Measurements from ENCODE around the gene TMPRSS9. TPM values are rescaled to one million over a fixed set of nuclear protein-coding genes. Genes with fewer than 3 reads are reported as not detected.

The TMPRSS9 gene
- total and polyA plus RNA-seq, 11 donors, result 0.09 to 0.19 TPM; not detected in 9

- DNase-seq, result no peak
- intact Hi-C loops (cut with DNase I), result no loop called here
- WGBS, 4 donors, result 71 to 84% (median 77%) methylated on average over 7 of the region's 7 CpGs
- Histone ChIP-seq H3K9me3 (peaks cover 0 to 7% (median 3%) of the 10 kb centered on the region in 12 donors), H3K27me3 (peaks cover 0 to 33% (median 0%) of the 10 kb centered on the region in 9 donors), H3K27ac (no peak overlapping the region), H3K4me1 (no peaks in the 10 kb centered on the region), H3K4me3 (no peak overlapping the region), H3K36me3 (no peaks in the 10 kb centered on the region)
- no peak for TF ChIP-seq POLR2A (IDR thresholded peaks at IDR 0.05)
- TF ChIP-seq CTCF (IDR thresholded peaks at IDR 0.05), result no peak
- no peak for ATAC-seq
These were observed 15.5 kb downstream of the TMPRSS9 start for GRCh38 chr19:2375353-2376121.

- 71 to 77% (median 76%) methylated on average over 11 to 15 of the region's 15 CpGs for WGBS, 4 donors
- H3K4me1 ChIP-seq, result no peaks in the 10 kb centered on the region
- intact Hi-C loops (cut with DNase I), result no loop called here
- TF ChIP-seq POLR2A (IDR thresholded peaks at IDR 0.05), result no peak
- no peak for TF ChIP-seq CTCF (IDR thresholded peaks at IDR 0.05)
- no peak overlapping the region for H3K27ac ChIP-seq
- no peak overlapping the region for H3K4me3 ChIP-seq
- peaks cover 0 to 11% (median 6%) of the 10 kb centered on the region in 12 donors for H3K9me3 ChIP-seq
- peaks cover 0 to 31% (median 0%) of the 10 kb centered on the region in 9 donors for H3K27me3 ChIP-seq
- no peak for DNase-seq
- no peaks in the 10 kb centered on the region for H3K36me3 ChIP-seq
- no peak for ATAC-seq
These were observed 16.9 kb downstream of the TMPRSS9 start for GRCh38 chr19:2376784-2377519.

GRCh38 chr19:2380567-2380966 lies 20.5 kb downstream of the TMPRSS9 start:
- DNase-seq, result no peak
- H3K36me3 ChIP-seq, result no peaks in the 10 kb centered on the region
- no peak for ATAC-seq
- H3K27ac ChIP-seq, result no peak overlapping the region
- WGBS, 4 donors, result 71 to 88% (median 87%) methylated on average over 2 of the region's 2 CpGs
- H3K4me3 ChIP-seq, result no peak overlapping the region
- TF ChIP-seq CTCF (IDR thresholded peaks at IDR 0.05) (no peak), POLR2A (IDR thresholded peaks at IDR 0.05) (no peak)
- intact Hi-C loops (cut with DNase I), result no loop called here
- H3K27me3 ChIP-seq, result peaks cover 0 to 20% (median 4%) of the 10 kb centered on the region in 9 donors
- H3K4me1 ChIP-seq, result peaks cover 0 to 20% (median 0%) of the 10 kb centered on the region in 12 donors
- H3K9me3 ChIP-seq, result peaks cover 0 to 11% (median 6%) of the 10 kb centered on the region in 12 donors

GRCh38 chr19:2381148-2381820 lies 21.2 kb downstream of the TMPRSS9 start:
- WGBS, 4 donors, result 51 to 58% (median 54%) methylated on average over 18 of the region's 18 CpGs
- ATAC-seq (no peak), DNase-seq (no peak)
- Histone ChIP-seq H3K4me1 (peaks cover 0 to 20% (median 0%) of the 10 kb centered on the region in 12 donors), H3K4me3 (no peak overlapping the region), H3K27me3 (peaks cover 0 to 24% (median 5%) of the 10 kb centered on the region in 9 donors), H3K27ac (no peak overlapping the region), H3K9me3 (peaks cover 0 to 11% (median 6%) of the 10 kb centered on the region in 12 donors), H3K36me3 (no peaks in the 10 kb centered on the region)
- no peak for TF ChIP-seq POLR2A (IDR thresholded peaks at IDR 0.05)
- TF ChIP-seq CTCF (IDR thresholded peaks at IDR 0.05), result no peak
- intact Hi-C loops (cut with DNase I), result no loop called here

All from heart left ventricle (tissue), 16 donors.